Activated naive CD4-positive, alpha-beta T cell treated with anti-CD3 and anti-CD28 coated beads, Interleukin-2, amount 50 U/mL, for 72 hours (primary cell): ENCODE data around the gene PCA3. TPM values are rescaled to one million over a fixed set of nuclear protein-coding genes. Genes with fewer than 3 reads are reported as not detected.

Experiments used
- ATAC-seq, 2 donors: fragments of 150-1000 bp; cut with Tn5 transposase; 2 replicates each; pipeline ENCODE4 v1.10.0; 2021; ENCODE audit warnings: mild to moderate bottlenecking in 2 of 2, moderate library complexity in 2 of 2
- DNase-seq, 2 donors: peaks; one replicate each; pipeline ENCODE4 v3.0.0; 2021 to 2022; ENCODE audit warnings: low spot score in 2 of 2
- H3K27ac Mint-ChIP-seq, 2 donors: one replicate each; pipeline ENCODE4 v1.8.0; 2022; ENCODE audit warnings: mild to moderate bottlenecking in 2 of 2, mixed read lengths in 2 of 2
- H3K36me3 Mint-ChIP-seq, 2 donors: one replicate each; pipeline ENCODE4 v1.8.0; 2022; ENCODE audit warnings: mixed read lengths in 2 of 2
- H3K9me3 Mint-ChIP-seq, 2 donors: one replicate each; pipeline ENCODE4 v1.8.0; 2022; ENCODE audit warnings: mixed read lengths in 2 of 2
- total RNA-seq, 2 donors: library from RNA; stranded (reverse); gene quantifications; one replicate each; pipeline ENCODE4 v1.2.3, GENCODE V29; 2022

The PCA3 gene
- total RNA-seq, 2 donors from 2014 or later, result not detected

DNA sequence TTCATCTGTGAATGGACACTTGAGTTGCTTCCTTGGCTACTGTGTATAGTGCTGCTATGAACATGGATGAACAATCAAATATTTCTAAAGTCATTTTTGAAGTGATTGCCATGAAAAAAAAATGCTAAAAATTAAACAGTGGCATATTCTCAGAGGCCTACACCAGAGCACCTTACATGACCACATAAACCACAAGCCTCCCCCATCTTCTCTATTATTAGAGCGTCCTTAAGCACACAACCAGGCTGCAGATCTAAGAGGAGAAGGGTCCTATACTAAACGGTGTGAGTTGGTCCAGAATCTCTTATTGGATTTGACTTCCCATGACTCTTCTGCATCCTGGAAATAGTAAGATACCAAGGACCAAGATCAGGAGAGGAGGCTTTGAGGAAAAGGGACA is 34.3 kb downstream of the PCA3 start:
- Mint-ChIP-seq H3K9me3 (no peaks in the 10 kb centered on the region), H3K27ac (no peak overlapping the region), H3K36me3 (no peaks in the 10 kb centered on the region)
- DNase-seq (no peak), ATAC-seq (no peak)

DNA sequence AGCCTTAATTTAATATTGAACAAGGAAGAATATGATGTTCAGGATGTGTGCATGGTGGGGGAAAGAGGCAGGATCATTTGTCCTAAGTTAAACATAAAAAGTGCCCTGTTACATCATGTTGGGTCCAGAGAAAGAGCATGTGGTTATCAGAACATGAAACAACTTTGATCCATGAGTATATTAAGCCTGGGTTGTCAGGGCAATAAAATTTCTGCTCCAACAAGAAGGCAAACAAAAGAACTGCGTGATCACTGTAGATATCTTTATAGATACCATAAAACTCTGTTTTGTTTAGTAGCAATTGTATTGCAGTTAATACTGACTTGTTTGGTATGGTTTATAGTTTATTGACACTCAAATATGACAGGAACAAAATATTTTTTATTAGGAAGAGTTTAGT is 35.2 kb downstream of the PCA3 start:
- no peak overlapping the region for H3K27ac Mint-ChIP-seq
- no peaks in the 10 kb centered on the region for H3K36me3 Mint-ChIP-seq
- ATAC-seq, result no peak
- DNase-seq, result no peak
- H3K9me3 Mint-ChIP-seq, result no peaks in the 10 kb centered on the region

DNA sequence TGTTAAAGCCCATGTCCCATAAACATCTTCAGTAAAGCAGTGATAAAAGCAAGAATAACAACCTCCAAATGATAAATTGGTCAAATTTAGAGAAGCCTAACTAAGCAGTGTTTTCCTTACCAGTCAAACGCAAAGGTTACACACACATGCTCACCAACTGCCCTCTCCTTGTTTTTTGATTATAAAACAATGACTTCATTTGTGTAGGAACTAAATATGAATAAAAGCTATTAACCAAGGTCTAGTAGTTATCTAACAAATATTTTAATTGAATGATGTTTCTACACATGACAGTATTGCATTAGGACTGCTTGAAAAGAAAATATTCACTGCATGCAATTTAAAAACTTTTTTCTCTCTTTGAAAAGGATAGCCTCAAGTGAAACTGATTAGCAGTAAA is 36.7 kb downstream of the PCA3 start:
- no peak for DNase-seq
- no peak overlapping the region for H3K27ac Mint-ChIP-seq
- H3K36me3 Mint-ChIP-seq, result no peaks in the 10 kb centered on the region
- ATAC-seq, result no peak
- H3K9me3 Mint-ChIP-seq, result no peaks in the 10 kb centered on the region

DNA sequence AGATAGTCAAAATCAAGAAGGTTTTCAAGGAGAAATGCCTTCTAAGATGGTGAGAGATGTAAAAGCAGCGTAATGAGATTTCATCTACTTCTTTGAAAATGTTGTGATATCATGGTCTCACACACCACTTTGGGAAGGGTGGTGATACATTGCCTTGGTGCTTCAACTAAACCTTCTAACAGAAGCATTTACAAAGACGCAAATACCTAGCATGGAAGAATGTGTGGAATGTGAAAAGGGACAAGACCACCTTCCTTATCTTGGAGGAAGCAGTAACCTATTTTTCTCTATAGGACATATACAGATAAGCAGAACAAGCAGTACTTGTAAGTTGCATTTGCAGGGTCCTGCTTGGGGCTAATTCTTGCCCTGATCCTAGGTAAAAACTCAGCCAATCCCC is 38.8 kb downstream of the PCA3 start:
- H3K36me3 Mint-ChIP-seq, result no peaks in the 10 kb centered on the region
- DNase-seq, result no peak
- no peak overlapping the region for H3K27ac Mint-ChIP-seq
- no peak for ATAC-seq
- H3K9me3 Mint-ChIP-seq, result no peaks in the 10 kb centered on the region

DNA sequence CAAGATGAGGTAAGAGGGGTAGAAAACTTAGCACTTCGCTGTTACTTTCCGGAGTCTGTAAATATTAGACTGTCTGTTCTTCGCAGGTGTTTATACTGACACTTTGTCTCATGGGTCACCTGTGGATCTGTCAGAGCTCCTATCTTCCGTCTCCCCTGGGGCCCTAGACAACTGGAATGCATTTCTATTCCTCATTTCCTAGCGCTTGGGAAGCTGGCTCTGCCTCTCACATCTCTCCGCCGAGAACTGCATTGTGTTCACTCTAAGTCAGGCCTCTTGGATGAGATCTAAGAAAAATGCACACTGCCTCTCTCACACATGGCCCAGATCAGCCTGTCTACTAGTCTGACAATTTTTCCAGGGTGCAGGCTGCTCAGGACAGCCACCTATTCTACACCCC is 39.5 kb downstream of the PCA3 start:
- no peak for DNase-seq
- no peak overlapping the region for H3K27ac Mint-ChIP-seq
- no peaks in the 10 kb centered on the region for H3K36me3 Mint-ChIP-seq
- ATAC-seq, result no peak
- H3K9me3 Mint-ChIP-seq, result no peaks in the 10 kb centered on the region

DNA sequence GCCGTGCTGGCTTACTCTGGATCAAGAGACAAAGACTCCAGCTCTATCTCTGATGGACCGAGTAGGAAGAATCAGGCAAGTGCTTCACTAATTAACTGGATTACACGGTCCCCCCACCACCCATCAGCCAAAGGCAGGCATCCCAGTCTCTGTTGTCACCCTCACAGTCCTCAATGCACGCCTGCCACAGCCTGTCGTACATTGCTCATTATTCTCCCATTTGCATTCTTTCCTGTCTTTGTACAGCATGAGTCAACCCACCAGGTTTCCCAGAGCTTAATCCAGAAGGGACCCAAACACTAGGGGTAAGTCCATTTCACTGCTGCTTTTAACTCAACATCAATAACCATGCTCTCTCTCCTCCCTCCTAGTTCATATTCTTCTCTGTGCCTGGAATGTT is 44.4 kb downstream of the PCA3 start:
- no peak for ATAC-seq
- Mint-ChIP-seq H3K27ac (no peak overlapping the region), H3K36me3 (no peaks in the 10 kb centered on the region), H3K9me3 (no peaks in the 10 kb centered on the region)
- DNase-seq, result no peak

DNA sequence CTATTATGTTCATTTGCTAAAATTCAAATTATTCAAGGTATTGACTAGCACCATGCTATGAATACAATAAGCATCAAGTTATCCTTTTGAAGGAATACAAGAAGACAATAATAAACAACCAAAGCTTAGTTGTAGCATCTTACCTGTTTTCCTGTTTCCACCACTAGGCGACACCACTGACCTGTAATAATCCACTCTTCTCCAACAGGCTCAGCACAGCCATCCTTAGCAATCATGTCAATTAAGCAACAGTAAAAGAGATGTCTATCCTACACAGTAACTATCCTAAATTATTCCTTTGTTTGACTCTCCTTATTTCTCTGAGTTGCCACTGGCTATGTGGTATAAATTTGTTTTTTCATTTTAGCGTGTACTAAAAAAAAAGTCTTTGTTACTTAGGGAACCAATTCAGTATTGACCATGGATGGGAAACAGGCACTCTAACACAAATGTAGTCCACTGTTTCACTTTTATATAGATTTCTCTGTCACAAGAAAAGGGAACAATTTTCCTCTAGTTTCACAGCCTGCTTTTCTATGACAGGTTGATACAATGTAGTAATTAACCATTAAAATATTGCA is 46.2 kb downstream of the PCA3 start:
- peak in 1 of 2 donors; percentile 49 for ATAC-seq
- no peak overlapping the region for H3K27ac Mint-ChIP-seq
- DNase-seq, result peak in 1 of 2 donors; percentile 21
- H3K9me3 Mint-ChIP-seq, result no peaks in the 10 kb centered on the region
- no peaks in the 10 kb centered on the region for H3K36me3 Mint-ChIP-seq

DNA sequence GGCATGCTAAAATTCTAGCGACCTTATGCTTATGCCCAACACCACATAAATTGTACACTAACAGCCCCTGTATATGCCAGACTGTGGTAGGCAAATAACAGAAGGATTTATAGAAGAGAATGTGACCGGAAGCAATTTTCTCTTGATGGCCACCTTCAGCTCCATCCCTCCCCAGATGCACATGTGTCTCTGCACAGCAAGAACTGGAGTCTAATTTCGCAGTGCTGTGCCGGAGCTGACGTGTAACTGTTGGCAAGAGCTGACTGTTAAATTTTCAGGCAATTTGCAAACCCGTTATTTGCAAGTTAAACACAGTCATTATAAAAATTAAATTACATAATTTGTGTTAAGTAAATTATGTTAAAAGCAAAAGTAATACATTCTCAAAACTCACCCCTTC is 48.4 kb downstream of the PCA3 start:
- Mint-ChIP-seq H3K36me3 (no peaks in the 10 kb centered on the region), H3K9me3 (no peaks in the 10 kb centered on the region), H3K27ac (no peak overlapping the region)
- ATAC-seq (no peak), DNase-seq (no peak)

DNA sequence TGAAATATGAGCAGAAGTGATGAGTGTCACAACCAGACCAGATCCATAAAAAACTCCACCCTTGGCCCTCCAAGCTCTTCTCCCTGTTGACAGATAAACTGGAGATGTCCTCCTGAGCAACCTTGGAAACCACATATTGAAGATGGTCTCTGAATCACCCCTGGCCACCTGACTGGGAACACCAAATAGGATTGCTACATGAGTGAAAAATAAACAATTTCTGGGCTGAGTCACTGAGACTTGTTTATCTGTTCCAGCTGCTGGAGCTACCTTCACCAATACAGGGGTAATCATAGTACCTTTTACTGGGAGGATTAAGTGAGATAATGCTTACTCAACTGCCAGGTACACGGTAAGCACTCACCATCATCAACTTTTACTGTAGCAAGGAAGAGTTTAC is 53.3 kb downstream of the PCA3 start:
- DNase-seq (no peak), ATAC-seq (no peak)
- Mint-ChIP-seq H3K9me3 (no peaks in the 10 kb centered on the region), H3K36me3 (no peaks in the 10 kb centered on the region), H3K27ac (no peak overlapping the region)

DNA sequence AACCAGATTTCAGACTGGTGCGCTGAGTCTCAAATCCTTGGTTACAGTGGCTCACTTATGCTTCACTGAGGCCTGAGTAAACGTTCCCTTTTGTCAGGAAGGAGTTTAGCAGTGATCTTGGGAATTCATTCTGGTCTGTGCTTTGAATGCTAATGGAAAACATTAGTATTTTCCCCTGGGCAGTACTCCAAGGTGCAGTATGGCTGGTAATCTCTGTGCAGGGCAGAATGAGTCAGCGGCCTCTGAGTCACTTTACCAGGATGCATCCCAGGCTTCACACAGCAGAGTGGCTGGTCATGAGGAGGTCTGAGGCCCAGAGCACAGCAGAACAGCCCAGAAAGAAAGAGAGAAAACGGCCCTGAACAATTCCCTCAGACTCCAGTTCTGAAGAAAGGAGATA is 54.0 kb downstream of the PCA3 start:
- DNase-seq (no peak), ATAC-seq (no peak)
- Mint-ChIP-seq H3K27ac (no peak overlapping the region), H3K9me3 (no peaks in the 10 kb centered on the region), H3K36me3 (no peaks in the 10 kb centered on the region)

DNA sequence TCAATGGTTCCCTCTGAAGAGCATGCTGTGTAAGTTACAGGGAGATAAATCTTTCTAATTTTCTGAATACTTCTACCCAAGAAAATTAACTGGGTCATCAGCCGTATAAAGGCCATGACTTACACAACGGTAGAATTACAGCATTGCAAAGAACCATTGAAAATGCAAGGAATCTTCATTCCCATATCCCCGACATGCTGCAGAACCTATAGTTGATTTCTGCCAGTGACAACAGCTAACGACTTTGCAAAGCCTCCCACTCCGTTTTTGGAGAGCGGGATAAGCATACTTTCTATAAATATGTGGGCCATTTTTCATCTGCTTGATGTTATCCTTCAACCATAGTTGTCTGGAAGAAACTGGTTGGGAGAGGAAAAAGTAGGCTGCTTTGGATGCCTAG is 56.2 kb downstream of the PCA3 start:
- Mint-ChIP-seq H3K9me3 (no peaks in the 10 kb centered on the region), H3K36me3 (no peaks in the 10 kb centered on the region), H3K27ac (no peak overlapping the region)
- DNase-seq (no peak), ATAC-seq (no peak)

DNA sequence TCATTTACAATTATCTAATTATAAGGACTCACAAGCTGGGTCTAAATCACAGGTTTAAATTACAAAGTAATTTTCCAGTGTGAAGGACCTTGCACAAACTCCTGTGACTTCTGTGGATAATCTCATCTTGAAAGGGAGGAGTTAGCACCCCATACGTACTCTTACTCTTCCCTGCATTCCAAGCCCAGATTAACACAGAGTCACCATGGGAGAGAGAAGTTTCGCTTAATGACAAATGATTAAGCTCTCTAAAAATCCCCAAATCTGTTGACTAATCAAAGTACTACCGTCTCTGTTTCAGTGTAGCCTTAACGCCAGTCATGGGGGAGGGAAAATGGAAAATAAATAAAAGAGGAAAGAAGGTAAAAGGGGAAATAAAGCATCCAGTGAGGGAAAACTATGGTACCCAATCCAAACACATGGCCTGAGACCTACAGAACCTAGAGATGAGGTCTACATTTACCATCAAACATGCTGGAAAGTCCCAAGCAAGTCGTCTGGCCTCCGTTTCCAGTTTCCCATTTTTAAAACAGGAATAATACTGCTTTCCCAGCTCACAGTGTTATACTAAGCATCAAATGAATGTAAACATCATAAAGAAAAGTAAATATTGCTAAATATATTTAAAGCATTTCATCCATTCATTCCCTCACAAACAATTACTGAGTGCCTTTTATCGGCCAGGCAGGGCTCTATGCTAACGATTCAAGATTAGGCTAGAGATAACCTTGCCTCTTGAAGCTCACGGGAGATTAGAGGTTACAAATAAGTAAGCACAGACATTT is 63.2 kb downstream of the PCA3 start:
- no peak for DNase-seq

DNA sequence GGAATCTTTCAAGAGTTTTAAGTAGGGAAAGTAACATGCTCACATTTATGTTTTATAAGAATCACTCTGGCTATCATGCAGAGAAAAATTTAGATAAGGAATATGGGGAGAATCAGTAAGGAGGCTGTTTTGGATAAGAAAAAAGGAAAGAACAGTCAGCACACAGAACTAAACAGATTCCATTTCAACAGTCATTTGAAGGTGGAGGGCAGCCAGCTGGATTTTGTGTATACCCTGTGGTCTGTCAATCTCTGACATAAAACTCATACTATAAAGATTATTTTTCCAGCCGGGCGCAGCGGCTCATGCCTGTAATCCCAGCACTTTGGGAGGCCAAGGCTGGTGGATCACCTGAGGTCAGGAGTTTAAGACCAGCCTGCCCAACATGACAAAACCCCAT is 64.2 kb downstream of the PCA3 start:
- Mint-ChIP-seq H3K9me3 (peaks cover 0 to 3% of the 10 kb centered on the region in 2 donors), H3K36me3 (no peaks in the 10 kb centered on the region), H3K27ac (no peak overlapping the region)
- DNase-seq (no peak), ATAC-seq (no peak)

More for the DNA sequence above, 63.2 kb downstream of the PCA3 start:
- Mint-ChIP-seq H3K27ac (no peak overlapping the region), H3K36me3 (no peaks in the 10 kb centered on the region), H3K9me3 (peaks cover 0 to 3% of the 10 kb centered on the region in 2 donors)
- ATAC-seq, result no peak

DNA sequence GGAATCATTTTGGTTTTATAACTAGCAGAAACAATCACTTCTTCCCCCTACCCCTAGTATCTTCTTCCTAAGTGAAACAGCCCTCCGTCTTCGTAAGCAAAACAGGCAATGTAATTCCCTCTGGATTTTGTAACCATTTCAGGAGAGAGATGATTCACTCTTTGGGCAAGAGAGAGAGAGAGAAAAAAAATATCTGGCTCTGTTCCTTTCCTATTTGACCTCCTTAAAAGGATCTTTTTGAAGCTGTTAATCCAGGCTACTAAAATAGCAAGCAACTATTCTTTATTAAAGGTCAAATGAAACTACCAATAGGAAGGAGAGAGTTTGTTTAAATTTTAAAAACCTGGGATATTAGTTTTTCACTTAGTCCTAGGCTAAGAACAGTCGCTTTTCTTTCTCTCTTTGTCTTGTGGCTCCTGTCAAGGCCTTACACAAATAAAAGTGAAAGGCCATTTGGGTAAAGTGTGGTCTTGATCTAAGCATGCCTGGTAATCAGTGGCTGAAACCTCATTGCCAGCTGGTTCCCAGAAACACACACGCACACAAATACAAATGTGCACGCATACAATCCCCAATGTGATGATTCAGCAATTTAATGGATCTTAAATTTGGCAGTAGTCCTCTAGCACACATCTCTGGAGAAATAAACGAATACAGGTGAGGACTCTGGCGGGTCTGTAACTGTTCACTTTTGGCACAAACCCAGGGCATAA is 71.5 kb downstream of the PCA3 start:
- ATAC-seq (no peak), DNase-seq (no peak)
- Mint-ChIP-seq H3K27ac (no peak overlapping the region), H3K9me3 (peaks cover 0 to 3% of the 10 kb centered on the region in 2 donors), H3K36me3 (no peaks in the 10 kb centered on the region)
